A673 (cell line): Measurements from ENCODE around the gene APIP.

ENCODE experiments used
- EZH2 ChIP-seq: fragments of 200-600 bp; sonication (generic); IDR thresholded peaks from 2 replicates; pipeline ENCODE4 v1.6.1; 2017; ENCODE audit warnings: borderline replicate concordance, low read depth, mild to moderate bottlenecking, mixed read lengths, antibody characterized with exemption, low read length; ENCODE audit not compliant: poor library complexity, severe bottlenecking
- TF ChIP-seq, protein P1 (sequence below): fragments of 300-800, 200-600 bp; sonication (generic); conservative IDR thresholded peaks from 2 replicates; pipeline ENCODE4 v1.5.1; 2017; ENCODE audit warnings: low read depth, mild to moderate bottlenecking, antibody characterized with exemption, low read length, moderate library complexity, mixed read lengths

DNA sequence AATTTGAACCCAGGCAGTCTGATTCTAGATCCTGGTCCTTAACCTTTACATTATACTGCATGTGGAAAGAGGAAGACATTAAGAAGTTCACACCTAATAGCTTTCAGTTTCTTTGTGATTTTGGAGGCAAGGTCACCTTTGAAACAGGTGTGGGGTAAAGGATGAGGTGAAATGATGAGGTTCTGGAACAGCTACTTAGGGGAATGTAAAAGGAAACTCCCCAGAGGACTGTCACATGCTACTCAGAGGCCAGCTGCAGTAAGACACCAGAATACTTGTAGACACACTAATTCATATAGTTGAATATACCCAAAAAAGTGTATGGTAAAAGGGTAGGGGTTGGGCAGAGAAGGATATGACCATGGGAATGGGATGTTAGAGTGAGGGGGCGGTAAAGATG, 5.4 kb downstream of the APIP start:
- TF ChIP-seq, protein P1, sequence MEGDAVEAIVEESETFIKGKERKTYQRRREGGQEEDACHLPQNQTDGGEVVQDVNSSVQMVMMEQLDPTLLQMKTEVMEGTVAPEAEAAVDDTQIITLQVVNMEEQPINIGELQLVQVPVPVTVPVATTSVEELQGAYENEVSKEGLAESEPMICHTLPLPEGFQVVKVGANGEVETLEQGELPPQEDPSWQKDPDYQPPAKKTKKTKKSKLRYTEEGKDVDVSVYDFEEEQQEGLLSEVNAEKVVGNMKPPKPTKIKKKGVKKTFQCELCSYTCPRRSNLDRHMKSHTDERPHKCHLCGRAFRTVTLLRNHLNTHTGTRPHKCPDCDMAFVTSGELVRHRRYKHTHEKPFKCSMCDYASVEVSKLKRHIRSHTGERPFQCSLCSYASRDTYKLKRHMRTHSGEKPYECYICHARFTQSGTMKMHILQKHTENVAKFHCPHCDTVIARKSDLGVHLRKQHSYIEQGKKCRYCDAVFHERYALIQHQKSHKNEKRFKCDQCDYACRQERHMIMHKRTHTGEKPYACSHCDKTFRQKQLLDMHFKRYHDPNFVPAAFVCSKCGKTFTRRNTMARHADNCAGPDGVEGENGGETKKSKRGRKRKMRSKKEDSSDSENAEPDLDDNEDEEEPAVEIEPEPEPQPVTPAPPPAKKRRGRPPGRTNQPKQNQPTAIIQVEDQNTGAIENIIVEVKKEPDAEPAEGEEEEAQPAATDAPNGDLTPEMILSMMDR: no peak
- no peak for TF ChIP-seq EZH2
